ENCODE results near the gene RBM22.

Gene RBM22

DNA sequence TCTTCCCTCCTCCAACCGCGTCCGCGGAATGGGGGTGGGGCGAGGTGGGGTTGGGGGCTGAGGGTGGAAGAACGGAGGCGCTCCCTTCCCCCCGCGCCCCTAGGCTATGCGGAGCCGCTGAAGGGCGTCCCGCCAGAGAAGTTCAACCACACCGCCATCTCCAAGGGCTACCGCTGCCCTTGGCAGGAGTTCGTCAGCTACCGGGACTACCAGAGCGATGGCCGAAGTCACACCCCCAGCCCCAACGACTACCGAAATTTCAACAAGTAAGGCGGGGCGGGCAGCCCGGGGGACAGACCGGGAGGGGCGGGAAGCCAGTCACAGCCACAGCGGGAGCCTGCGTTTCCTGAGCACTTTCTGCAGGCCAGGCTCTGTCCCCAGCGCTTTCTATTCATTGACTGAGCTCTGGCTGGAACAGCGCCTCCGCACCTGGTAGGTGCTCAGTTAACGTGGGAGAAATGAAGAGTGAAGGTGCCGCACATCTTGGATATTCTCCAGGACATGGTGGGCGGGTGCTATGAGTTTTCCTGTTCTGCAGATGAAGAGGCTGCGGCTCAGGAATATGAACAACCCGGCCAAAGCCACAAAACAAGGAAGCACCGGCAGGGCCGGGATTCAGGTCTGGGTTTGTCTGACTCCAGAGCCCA is 28.5 kb downstream of the RBM22 start:
- DNase-seq, result peak; percentile 52

DNA sequence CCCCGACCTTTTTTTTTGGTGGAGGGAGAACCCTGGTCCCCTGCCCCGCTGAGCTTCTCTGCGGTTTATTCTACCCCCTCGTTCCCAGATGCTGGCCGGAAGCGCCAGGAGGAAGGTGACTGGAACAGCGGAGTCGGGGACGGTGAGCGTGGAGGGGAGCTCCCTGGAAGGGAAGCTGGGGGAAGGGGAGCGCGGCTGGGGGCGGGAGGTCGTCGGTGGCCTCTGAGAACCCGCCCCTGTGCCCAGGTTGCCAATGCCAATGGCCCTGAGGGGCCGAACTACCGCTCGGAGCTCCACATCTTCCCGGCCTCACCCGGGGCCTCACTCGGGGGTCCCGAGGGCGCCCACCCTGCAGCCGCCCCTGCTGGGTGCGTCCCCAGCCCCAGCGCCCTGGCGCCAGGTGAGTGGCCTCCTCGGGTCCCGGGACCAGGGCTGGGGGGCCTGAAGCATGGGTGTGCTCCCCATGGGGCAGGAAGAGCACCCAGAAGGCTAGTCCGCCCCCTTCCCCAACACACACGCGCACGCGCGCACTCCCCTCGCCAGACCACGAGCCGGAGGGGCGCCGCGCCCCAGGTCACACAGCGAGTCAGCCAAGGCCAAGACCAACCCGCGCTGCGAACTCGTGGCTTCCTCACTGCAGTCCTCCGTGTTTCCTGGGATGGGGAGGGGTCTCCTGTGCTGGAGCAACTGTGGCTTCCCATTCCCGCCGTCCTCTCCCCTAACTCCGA is 29.2 kb downstream of the RBM22 start:
- peak; percentile 57 for DNase-seq

DNA sequence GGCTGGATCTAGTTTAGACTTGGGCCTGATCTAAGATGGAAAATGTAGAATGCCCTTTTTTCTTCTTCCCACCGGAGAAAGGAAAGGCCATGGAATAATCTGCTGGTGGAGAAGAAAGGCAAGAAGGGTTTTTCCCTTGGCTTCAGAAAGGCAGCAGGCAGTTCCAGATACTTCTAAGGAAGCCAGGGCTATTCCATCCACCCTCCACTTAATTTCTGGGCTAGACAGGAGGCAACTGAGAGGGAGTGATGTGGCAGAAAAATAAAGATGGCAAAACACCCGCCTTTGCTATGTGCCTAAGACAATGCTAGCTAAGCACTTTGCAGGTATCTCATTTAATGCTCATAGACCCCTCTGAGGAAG is 29.9 kb downstream of the RBM22 start:
- no peak for DNase-seq

DNA sequence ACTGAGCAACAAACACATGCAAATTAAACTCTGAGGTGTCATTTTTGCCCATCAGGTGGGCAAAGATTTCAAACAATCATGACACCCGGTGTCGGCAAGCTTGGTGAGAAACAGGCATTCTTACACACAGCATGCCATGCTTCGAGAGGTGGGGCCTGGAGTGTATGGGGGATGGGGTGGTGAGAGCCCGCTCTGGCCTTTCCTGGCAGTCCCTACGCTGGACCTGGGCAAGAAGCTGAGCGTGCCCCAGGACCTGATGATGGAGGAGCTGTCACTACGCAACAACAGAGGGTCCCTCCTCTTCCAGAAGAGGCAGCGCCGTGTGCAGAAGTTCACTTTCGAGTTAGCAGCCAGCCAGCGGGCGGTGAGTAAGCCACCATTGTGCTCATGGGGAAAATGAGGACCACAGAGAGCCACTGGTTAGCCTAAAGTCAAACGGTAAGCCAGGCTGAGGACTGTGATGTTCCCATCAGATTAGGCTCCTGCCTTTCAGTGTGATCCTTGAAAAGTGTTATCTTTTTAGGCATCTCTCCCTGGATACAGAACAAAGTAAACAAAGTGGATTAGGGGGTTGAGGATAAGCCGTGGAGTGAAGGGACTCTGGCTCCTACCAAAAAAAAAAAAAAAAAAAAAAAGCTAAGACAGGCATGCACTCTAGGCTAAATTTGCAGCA is 30.5 kb downstream of the RBM22 start:
- no peak for DNase-seq

DNA sequence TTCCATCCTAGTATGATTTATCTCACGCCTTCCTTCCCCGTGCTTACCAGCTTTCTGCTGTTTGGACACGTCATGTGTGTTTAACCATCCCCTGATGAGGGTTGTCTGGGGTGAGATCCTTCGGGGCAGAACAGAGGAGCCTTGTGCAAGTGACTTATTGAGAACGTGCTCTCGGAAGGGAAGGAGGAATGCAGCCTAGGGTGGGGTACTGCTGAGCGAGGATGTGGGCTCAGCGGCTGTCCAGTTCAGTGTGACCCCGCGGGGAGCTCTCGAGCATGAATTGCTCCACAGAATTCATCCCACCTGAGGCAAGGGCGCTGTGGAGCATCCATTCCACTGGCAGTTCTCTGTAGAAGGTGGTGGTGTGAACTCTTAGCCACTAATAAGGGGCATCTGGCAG is 35.8 kb downstream of the RBM22 start:
- peak; percentile 17 for DNase-seq

DNA sequence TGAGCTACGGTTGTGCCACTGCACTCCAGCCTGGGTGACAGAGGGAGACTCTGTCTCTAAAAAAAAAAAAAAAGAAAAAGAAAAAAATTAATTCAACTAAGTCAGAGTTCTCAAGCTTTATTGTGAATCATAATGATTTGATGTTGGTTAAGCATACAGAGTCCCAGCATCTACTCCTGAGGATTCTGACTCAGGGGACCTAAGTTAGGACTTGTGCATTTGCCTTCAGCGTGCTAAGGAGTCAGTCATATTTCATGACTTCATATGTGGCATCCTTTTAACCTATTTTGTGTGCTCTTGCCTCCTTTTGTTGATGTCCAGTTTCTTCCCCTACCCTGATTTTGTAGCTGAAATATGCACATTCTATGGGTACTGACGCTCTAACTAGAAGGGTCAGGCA is 36.9 kb downstream of the RBM22 start:
- no peak for DNase-seq

DNA sequence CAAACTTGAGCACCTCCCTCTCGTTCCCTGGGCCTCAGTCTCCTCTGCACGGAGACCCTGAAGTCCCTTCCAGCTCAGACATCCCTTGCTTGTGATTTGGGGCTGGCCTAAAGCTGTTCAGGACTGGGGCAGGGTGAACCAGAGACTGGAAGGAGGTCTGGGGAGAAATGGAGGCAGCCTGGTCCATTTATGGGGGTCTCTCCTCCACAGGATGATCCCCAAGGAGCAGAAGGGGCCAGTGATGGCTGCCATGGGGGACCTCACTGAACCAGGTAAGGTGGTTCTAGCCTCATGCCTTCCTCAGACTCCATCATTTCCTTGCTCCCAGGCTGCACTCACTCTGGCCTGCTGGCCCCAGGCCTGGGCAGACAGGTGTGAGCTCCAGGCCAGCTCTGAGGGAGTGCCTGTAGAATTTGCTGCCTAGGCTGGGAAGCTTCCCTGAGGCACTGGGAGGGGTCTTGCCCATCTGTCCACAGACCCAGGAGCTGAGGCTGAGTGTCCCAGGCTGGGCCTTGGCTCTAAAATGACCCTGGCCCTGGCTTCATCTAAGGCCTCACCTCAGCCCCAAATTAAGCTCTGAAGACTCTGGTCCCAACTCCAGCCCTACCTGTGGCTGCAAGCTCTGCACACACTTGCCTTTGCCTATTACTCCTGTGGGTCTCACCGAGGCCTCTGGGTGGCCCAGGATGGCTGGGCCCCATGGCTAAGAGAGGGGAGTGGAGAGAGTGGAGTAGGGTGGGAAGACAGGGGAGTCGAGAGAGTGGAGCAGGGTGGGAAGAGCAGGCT is 37.9 kb downstream of the RBM22 start:
- DNase-seq, result no peak

DNA sequence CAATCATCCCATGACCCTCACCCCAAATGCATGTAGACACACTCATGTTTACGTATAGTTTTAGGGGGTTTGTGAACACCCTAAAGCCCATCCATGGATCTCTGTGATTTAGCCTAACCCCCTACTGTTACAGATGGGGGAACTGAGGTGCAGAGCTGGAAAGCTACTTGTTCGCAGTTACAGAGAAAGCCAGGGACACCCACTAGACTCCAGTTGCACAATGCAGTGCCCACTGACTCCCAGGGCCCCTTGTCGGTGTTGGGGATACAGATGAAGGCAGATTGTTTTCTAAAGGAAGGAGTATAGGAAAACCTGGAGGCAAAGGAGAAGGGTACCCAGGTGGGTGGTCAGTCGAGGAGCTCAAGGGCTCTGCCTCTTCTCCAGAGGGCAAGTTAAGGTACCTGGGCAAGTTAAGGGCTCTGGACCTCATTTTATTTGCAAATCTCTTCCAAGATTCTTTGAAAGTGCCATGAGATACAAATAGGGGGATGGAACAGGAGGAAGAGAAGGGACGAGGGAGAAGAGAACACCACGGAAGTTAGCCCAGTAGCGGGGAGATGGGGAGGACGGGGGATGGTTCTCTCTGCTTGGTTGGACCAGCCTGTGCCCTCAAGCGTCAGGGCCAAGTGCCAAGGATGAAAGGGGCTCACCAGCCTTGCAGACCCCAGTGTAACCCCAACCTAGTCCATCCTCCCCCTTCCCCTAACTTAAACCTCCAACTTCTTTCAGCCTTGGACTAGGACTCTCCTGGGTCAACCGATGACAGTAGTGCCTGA is 38.9 kb downstream of the RBM22 start:
- DNase-seq, result no peak

DNA sequence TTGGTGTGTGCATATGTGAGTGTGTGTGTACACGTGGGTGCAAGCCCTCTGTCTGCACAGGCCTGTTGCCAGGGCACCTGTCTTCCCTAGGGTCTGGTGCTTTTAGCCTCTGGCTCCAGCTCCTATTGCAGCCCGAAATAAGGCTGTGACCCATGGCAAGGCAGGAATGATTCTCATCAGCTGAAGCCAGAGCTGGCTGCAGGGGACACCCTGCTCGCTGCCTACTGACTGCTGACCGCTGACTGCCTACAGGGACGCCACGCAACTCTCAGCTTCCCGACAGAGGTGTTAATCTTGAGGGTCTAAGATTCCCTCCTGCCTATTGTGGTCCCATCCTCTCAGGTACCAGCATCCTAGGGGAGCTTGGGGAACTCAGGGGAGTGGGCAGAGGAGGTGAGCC is 39.8 kb downstream of the RBM22 start, which contains the start of gene MYOZ3:
MYOZ3 (plus strand) TSS at position 166 of the 400 bp plus-strand sequence. CDS start 1,691 bp downstream, outside the sequence.
- peak; percentile 6 for DNase-seq

DNA sequence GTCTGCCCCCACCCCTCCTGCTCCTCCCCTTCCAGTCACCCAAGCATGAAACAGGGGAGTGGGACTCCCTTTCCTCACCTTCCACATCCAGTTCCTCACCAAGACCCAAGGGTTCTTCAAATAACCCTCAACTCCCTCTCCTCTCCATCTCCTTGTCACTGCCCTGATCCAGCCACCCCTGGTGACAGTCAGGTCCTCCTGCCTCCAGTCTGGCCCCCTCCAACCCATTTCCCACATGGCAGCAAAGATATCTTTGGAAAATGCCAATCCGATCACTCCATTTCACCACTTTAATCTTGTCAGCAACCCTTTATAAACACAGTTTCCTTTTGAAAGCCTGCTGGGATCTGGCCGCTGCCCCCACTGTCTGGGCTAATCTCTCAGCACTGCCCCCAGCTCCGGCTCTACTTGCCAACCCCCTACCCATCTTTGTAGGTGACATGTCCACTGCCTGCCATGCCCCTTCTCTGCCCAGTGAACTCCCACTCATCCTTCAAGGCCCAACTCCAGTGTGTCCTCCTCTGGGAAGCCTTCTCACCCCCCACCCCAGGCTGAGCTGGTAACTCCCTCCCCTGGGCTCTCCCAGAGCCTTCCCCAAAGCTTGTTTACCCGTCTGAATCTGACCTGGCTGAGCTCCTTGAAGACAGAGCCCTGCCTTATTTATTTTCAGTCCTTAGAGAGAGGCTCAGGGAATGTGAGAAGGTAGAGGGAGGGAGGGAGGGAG is 40.6 kb downstream of the RBM22 start:
- no peak for DNase-seq

DNA sequence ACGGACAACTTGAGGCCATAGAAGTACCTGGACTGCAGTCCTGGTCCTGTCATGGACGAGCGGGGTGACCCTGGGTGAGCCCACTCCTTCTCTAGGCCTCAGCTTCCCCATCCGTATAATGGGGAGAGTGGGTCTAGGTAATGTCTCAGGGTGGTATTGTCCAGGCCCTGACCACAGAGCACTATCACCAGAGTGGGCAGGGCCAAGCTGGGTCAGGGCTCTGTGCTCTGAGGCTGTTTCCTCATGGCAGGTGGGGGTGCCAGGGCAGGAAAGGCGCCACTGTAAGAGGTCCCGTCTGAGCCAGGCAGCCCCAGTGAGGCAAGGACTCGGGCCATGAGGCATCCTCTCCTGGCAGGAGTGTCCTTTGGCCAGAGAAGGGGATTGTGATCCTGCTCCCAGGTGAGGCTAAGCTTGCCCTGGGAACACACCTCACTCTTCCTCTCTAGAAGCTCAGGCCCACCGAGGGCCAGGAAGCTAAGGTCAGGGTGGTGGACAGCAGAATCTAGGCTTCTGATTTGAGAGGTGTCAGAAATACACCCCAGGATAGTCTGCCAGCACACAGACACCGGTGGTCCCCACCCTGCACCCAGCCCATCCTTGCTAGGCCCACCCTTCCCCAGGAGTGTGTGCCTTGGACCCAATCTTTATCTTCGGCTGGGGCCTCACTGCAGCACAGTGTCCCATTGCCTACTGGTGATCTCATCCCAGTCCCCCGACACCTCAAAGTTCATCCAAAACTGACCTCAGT is 41.3 kb downstream of the RBM22 start:
- DNase-seq, result no peak

DNA sequence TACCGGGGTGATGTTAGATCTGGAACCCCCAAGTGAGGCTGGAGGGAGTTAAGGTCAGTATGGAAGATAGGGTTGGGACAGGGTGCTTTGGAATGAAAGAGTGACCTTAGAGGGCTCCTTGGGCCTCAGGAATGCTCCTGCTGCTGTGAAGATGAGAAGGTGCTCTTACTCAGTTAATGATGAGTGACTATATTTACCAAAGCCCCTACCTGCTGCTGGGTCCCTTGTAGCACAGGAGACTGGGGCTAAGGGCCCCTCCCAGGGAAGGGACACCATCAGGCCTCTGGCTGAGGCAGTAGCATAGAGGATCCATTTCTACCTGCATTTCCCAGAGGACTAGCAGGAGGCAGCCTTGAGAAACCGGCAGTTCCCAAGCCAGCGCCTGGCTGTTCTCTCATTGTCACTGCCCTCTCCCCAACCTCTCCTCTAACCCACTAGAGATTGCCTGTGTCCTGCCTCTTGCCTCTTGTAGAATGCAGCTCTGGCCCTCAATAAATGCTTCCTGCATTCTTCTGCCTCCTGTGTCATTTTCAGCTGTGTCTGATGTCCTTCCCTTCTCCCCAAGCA is 42.1 kb downstream of the RBM22 start:
- no peak for DNase-seq

DNA sequence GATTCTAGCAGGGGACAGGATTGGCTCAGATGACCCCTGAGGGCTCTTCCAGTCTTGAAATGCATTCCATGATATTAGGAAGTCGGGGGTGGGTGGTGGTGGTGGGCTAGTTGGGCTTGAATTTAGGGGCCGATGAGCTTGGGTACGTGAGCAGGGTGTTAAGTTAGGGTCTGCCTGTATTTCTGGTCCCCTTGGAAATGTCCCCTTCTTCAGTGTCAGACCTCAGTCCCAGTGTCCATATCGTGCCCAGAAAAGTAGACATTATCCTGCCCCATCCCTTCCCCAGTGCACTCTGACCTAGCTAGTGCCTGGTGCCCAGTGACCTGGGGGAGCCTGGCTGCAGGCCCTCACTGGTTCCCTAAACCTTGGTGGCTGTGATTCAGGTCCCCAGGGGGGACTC is 42.7 kb downstream of the RBM22 start:
- no peak for DNase-seq

DNA sequence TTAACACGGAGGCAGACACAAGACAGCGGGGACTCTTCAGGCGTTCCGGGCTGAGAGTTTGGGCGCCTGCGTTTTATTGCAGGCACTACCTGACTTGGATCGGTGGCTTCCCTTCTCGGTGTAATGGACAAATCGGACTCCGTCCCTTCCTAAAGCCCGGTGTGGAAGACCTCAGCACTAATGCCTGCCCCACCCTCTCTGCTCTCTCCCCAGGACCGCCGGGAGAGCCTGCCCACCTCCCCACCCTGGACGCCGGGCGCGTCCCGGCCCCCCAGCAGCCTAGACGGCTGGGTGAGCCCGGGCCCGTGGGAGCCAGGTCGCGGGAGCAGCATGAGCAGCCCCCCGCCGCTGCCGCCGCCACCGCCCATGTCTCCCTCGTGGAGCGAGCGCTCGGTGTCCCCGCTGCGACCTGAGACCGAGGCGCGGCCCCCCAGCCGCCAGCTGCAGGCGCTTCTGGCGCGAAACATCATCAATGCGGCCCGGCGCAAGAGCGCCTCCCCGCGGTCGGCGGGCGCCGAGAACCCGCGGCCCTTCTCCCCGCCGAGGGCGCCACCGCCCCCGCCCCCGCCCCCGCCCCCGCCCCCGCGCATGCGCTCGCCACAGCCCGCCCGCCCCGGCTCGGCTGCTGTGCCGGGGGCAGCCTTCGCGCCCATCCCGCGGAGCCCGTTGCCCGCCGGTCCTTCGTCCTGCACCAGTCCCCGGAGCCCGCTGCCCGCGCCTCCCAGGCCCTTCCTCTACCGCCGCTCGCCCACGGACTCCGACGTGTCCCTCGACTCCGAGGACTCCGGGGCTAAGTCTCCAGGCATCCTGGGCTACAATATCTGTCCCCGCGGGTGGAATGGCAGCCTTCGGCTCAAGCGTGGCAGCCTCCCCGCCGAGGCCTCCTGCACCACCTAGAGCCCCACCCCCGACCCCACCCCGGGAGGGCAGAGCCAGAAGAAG is 44.4 kb downstream of the RBM22 start:
- peak; percentile 93 for DNase-seq

DNA sequence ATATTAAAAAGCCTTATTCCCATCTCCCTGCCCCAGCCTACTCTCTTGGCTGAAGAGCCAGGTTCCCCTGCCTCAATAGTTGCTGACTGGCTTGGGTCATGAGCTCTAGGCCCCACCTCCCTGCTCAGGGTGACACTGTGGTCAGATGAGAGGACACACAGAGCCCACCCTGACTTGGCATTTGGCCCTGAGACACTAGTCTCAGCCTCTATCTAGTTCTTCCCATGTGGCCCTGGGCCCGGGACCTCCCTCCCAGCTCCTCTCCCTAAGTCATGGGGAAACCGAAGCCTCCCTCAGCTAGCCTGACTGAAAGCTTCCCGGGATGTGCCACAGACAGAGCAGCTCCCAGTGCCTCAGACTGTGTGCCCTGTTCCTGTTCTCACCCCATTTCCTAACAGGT is 45.6 kb downstream of the RBM22 start:
- no peak for DNase-seq

DNA sequence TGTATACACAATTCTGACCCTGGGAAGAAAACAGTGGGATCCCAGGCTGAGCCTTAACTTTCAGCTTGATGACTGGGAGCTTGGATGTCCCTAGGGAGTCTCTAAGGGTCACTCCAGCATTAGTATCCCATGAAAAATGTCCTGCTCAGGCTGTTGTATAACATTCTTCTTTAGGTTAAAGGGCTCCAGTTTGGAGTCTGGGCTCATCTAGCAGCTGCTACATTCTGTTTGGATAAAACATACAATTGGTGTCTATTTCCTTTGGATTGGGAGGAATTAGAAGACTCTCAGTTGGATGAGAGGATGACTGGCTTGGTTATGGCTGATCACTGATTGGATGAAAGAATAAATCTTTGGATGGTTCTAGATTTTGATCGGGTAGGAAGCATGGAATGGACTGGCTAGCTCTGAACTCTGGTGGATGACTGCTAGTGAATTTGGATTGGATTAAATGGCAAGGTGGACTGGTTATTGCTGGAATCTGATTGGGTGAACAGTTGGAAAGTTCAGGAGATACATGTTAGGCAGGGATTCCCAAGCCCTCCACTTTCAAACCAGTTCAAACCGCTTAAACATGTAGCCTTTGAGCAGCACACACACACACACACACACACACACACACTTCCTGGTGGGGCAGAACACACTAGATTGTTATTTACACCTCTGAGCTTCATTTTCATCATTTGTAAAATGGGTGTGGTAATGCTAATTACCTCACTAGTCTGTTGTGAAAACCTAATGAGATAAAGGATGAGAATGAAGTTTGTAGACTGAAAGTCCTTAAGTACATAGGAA is 46.9 kb downstream of the RBM22 start:
- no peak for DNase-seq

DNA sequence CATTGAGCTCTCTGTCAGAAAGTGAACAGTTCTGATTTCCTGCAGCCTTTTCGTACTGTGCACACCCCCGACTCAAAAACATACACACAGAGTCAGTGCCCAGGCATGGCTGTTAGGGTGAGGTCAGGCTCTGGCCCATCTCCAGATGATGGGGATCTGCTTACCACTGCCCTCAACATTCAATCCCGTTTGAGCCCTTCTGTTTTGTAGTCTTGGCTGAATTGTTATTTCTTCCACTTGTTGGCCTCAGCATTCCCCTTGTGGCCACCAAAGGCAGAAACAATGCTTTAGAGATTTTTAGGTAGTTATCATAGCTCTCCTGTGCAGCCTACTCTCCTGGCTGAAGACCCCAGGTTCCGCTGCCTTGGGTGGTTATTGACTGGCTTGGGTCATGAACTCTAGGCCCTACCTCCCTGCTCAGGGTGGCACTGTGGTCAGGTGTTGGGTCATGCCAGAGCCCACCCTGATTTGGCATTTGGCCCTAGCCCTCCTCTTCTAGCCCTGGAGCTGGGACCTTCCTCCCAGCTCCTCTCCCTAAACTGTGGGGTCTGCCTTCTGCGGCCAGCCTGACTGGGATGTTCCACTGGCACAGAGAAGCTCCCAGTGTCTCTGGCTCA is 47.6 kb downstream of the RBM22 start:
- peak; percentile 4 for DNase-seq
